GM23338 (cell line): Measurements from ENCODE around the gene ORAI3.

Experiments
- CREB1 ChIP-seq: fragments of 250-450 bp; sonication (Bioruptor Pico); IDR thresholded peaks from 2 replicates; pipeline ENCODE4 v1.5.0; 2020; ENCODE audit warnings: low read depth, mild to moderate bottlenecking, moderate library complexity
- EZH2 ChIP-seq: fragments of 200-600 bp; sonication (generic); IDR thresholded peaks from one replicate; pipeline ENCODE4 v1.8.0; 2017; ENCODE audit warnings: antibody characterized with exemption, mild to moderate bottlenecking, low read depth; ENCODE audit not compliant: unreplicated experiment
- EZH2phosphoT487 ChIP-seq: fragments of 200-600 bp; sonication (generic); IDR thresholded peaks from one replicate; pipeline ENCODE4 v1.8.1; 2018; ENCODE audit warnings: antibody characterized with exemption; ENCODE audit not compliant: unreplicated experiment
- NANOG ChIP-seq: IDR thresholded peaks from 2 replicates; pipeline ENCODE4 v1.6.1; 2016; ENCODE audit warnings: antibody characterized with exemption, borderline replicate concordance
- POLR2AphosphoS5 ChIP-seq: IDR thresholded peaks from 2 replicates; pipeline ENCODE4 v1.6.1; 2016; ENCODE audit warnings: antibody characterized with exemption, low read depth
- ZNF114 ChIP-seq: fragments of 250-450 bp; sonication (Bioruptor Pico); IDR thresholded peaks from 2 replicates; pipeline ENCODE4 v1.5.0; 2020; ENCODE audit warnings: mild to moderate bottlenecking, moderate library complexity
- ZNF331 ChIP-seq: fragments of 250-450 bp; sonication (Bioruptor Pico); IDR thresholded peaks from 2 replicates; pipeline ENCODE4 v1.5.0; 2020; ENCODE audit warnings: low read depth, mild to moderate bottlenecking, moderate library complexity
- TF ChIP-seq, protein P1 (sequence below), 2 experiments: fragments of 200-600 bp in 1 of 2; sonication (generic) in 1 of 2; conservative IDR thresholded peaks; 2 replicates each; pipeline versions ENCODE4 v1.5.1 to v1.6.1; 2016 to 2017; ENCODE audit warnings: antibody characterized with exemption in 2 of 2, low read depth in 2 of 2, mild to moderate bottlenecking in 2 of 2, moderate library complexity in 1 of 2
- TF ChIP-seq, protein P2 (sequence below): IDR thresholded peaks from 2 replicates; pipeline ENCODE4 v1.6.1; 2016; ENCODE audit warnings: antibody characterized with exemption
- TF ChIP-seq, protein P3 (sequence below): IDR thresholded peaks from one replicate; pipeline ENCODE4 v1.6.1; 2018; ENCODE audit warnings: antibody characterized with exemption; ENCODE audit not compliant: unreplicated experiment

DNA sequence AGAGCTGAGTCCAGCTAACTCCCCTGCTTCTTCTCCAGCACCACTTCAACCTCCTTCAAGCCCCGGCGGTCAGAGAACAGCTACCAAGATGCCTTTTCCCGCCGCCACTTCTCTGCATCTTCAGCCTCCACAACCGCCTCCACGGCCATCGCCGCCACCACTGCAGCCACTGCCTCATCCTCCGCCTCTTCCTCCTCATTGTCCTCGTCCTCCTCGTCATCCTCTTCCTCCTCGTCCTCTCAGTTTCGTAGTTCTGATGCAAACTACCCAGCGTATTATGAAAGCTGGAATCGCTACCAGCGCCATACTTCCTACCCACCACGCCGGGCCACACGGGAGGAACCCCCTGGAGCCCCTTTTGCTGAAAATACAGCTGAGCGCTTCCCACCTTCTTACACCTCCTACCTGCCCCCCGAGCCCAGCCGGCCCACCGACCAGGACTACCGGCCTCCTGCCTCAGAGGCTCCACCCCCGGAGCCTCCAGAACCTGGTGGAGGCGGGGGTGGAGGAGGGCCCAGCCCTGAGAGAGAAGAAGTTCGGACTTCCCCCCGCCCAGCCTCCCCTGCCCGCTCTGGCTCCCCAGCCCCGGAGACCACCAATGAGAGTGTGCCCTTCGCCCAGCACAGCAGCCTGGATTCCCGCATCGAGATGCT is 15.8 kb downstream of the ORAI3 start:
- TF ChIP-seq EZH2 (no peak), ZNF331 (CRISPR knock-in tag) (no peak), NANOG (no peak), POLR2AphosphoS5 (no peak), EZH2phosphoT487 (no peak), CREB1 (CRISPR knock-in tag) (no peak), ZNF114 (no peak)
- TF ChIP-seq, protein P1, sequence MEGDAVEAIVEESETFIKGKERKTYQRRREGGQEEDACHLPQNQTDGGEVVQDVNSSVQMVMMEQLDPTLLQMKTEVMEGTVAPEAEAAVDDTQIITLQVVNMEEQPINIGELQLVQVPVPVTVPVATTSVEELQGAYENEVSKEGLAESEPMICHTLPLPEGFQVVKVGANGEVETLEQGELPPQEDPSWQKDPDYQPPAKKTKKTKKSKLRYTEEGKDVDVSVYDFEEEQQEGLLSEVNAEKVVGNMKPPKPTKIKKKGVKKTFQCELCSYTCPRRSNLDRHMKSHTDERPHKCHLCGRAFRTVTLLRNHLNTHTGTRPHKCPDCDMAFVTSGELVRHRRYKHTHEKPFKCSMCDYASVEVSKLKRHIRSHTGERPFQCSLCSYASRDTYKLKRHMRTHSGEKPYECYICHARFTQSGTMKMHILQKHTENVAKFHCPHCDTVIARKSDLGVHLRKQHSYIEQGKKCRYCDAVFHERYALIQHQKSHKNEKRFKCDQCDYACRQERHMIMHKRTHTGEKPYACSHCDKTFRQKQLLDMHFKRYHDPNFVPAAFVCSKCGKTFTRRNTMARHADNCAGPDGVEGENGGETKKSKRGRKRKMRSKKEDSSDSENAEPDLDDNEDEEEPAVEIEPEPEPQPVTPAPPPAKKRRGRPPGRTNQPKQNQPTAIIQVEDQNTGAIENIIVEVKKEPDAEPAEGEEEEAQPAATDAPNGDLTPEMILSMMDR (conservative IDR thresholded peaks at IDR 0.05; ENCODE audit: low read depth in 2 of 2) = no peak
- TF ChIP-seq, protein P2, sequence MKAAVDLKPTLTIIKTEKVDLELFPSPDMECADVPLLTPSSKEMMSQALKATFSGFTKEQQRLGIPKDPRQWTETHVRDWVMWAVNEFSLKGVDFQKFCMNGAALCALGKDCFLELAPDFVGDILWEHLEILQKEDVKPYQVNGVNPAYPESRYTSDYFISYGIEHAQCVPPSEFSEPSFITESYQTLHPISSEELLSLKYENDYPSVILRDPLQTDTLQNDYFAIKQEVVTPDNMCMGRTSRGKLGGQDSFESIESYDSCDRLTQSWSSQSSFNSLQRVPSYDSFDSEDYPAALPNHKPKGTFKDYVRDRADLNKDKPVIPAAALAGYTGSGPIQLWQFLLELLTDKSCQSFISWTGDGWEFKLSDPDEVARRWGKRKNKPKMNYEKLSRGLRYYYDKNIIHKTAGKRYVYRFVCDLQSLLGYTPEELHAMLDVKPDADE = no peak
- TF ChIP-seq, protein P3, sequence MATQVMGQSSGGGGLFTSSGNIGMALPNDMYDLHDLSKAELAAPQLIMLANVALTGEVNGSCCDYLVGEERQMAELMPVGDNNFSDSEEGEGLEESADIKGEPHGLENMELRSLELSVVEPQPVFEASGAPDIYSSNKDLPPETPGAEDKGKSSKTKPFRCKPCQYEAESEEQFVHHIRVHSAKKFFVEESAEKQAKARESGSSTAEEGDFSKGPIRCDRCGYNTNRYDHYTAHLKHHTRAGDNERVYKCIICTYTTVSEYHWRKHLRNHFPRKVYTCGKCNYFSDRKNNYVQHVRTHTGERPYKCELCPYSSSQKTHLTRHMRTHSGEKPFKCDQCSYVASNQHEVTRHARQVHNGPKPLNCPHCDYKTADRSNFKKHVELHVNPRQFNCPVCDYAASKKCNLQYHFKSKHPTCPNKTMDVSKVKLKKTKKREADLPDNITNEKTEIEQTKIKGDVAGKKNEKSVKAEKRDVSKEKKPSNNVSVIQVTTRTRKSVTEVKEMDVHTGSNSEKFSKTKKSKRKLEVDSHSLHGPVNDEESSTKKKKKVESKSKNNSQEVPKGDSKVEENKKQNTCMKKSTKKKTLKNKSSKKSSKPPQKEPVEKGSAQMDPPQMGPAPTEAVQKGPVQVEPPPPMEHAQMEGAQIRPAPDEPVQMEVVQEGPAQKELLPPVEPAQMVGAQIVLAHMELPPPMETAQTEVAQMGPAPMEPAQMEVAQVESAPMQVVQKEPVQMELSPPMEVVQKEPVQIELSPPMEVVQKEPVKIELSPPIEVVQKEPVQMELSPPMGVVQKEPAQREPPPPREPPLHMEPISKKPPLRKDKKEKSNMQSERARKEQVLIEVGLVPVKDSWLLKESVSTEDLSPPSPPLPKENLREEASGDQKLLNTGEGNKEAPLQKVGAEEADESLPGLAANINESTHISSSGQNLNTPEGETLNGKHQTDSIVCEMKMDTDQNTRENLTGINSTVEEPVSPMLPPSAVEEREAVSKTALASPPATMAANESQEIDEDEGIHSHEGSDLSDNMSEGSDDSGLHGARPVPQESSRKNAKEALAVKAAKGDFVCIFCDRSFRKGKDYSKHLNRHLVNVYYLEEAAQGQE = no peak
